B cell (primary cell): Measurements from ENCODE around the gene RGS7. TPM values are rescaled to one million over a fixed set of nuclear protein-coding genes. Genes with fewer than 3 reads are reported as not detected.

Source experiments
- ATAC-seq: fragments of 200-7000 bp; cut with Tn5 transposase; one replicate; pipeline ENCODE4 v1.10.0; 2021; ENCODE audit warnings: low read depth, mild to moderate bottlenecking, moderate number of reproducible peaks, moderate library complexity
- CTCF ChIA-PET: fragments of 350-600 bp; sonication (Branson Sonifier 250); formaldehyde crosslinking; loops from one replicate; lab custom pipeline; 2021; ENCODE audit warnings: antibody characterized with exemption, inconsistent platforms; lab: Charles Lee
- POLR2A ChIA-PET: fragments of 350-600 bp; sonication (Branson Sonifier 250); formaldehyde crosslinking; loops from one replicate; lab custom pipeline; 2021; ENCODE audit warnings: antibody characterized with exemption; lab: Charles Lee
- DNase-seq: peaks from one replicate; pipeline ENCODE4 v3.0.0; 2013
- H2AFZ ChIP-seq: 2 replicates; pipeline ENCODE4 v1.6.1; 2012; ENCODE audit warnings: mild to moderate bottlenecking, low read depth, low read length; ENCODE audit not compliant: insufficient read depth, poor library complexity, severe bottlenecking
- H3K27ac ChIP-seq, 2 donors: 1 replicate in 1 of 2; 2 replicates in 1 of 2; pipeline ENCODE4 v1.5.1; 2012 to 2013; ENCODE audit warnings: low read length in 2 of 2, mild to moderate bottlenecking in 2 of 2, moderate library complexity in 1 of 2
- H3K27me3 ChIP-seq, 4 experiments: fragments of 200-600 bp in 1 of 4; sonication (generic) in 1 of 4; replicated peaks in 1 of 4; 1 replicate in 2 of 4; 2 replicates in 2 of 4; pipeline versions ENCODE4 v1.6.1 to v1.7.0; 2013 to 2016; ENCODE audit warnings: low read length in 3 of 4, mild to moderate bottlenecking in 2 of 4, mixed read lengths in 1 of 4, moderate library complexity in 1 of 4; ENCODE audit not compliant: insufficient read depth in 4 of 4, control insufficient read depth in 3 of 4; ENCODE audit errors: control extremely low read depth in 1 of 4
- H3K36me3 ChIP-seq, 2 experiments: replicated peaks in 1 of 2; 1 replicate in 1 of 2; 2 replicates in 1 of 2; pipeline versions ENCODE4 v1.6.1 to v1.7.1; 2013; ENCODE audit warnings: low read length in 1 of 2; ENCODE audit not compliant: insufficient read depth in 2 of 2, control insufficient read depth in 1 of 2; ENCODE audit errors: control extremely low read depth in 1 of 2, extremely low read depth in 1 of 2
- H3K4me1 ChIP-seq, 2 donors: fragments of 200-600 bp in 1 of 2; sonication (generic) in 1 of 2; 1 replicate in 1 of 2; 2 replicates in 1 of 2; pipeline versions ENCODE4 v1.5.1 to v1.6.1; 2013 to 2017; ENCODE audit warnings: low read length in 2 of 2; ENCODE audit not compliant: control insufficient read depth in 2 of 2, insufficient read depth in 2 of 2
- H3K4me2 ChIP-seq: replicated peaks from 2 replicates; pipeline ENCODE3; 2012; ENCODE audit warnings: mild to moderate bottlenecking, low read depth, low read length; ENCODE audit not compliant: poor library complexity, severe bottlenecking
- H3K4me3 ChIP-seq, 5 experiments: fragments of 200-600 bp in 1 of 5; sonication (generic) in 1 of 5; 1 replicate in 3 of 5; 2 replicates in 2 of 5; pipeline versions ENCODE4 v1.5.1 to v1.7.0; 2011 to 2016; ENCODE audit warnings: low read length in 4 of 5, mild to moderate bottlenecking in 4 of 5, low read depth in 2 of 5, control low read depth in 1 of 5, moderate library complexity in 1 of 5; ENCODE audit not compliant: insufficient read depth in 1 of 5; ENCODE audit errors: control extremely low read depth in 1 of 5, extremely low read depth in 1 of 5
- H3K79me2 ChIP-seq: fragments of 200-600 bp; sonication (generic); one replicate; pipeline ENCODE4 v1.6.0; 2016; ENCODE audit warnings: low read length; ENCODE audit not compliant: control insufficient read depth, insufficient read depth
- H3K9ac ChIP-seq: fragments of 200-600 bp; sonication (generic); 2 replicates; pipeline ENCODE4 v1.6.1; 2017; ENCODE audit warnings: mild to moderate bottlenecking, low read length, moderate library complexity
- H3K9me3 ChIP-seq, 3 donors: one replicate each; pipeline versions ENCODE4 v1.6.1 to v1.7.1; 2013; ENCODE audit warnings: low read length in 2 of 3; ENCODE audit not compliant: control insufficient read depth in 2 of 3, insufficient read depth in 1 of 3; ENCODE audit errors: control extremely low read depth in 1 of 3
- H4K20me1 ChIP-seq: 2 replicates; pipeline ENCODE4 v1.6.0; 2012; ENCODE audit warnings: mild to moderate bottlenecking, low read length; ENCODE audit not compliant: insufficient read depth, control insufficient read depth, poor library complexity, severe bottlenecking
- H3K27ac Mint-ChIP-seq: one replicate; pipeline ENCODE4 v1.8.0; 2021; ENCODE audit warnings: mixed read lengths
- H3K27me3 Mint-ChIP-seq: one replicate; pipeline ENCODE4 v1.8.0; 2021; ENCODE audit warnings: mixed read lengths
- H3K4me1 Mint-ChIP-seq: one replicate; pipeline ENCODE4 v1.8.0; 2021; ENCODE audit warnings: mixed read lengths
- H3K4me3 Mint-ChIP-seq: one replicate; pipeline ENCODE4 v1.8.0; 2021; ENCODE audit warnings: mixed read lengths
- H3K9me3 Mint-ChIP-seq: one replicate; pipeline ENCODE4 v1.8.0; 2022; ENCODE audit warnings: mixed read lengths; ENCODE audit not compliant: insufficient read depth
- EZH2 ChIP-seq: IDR thresholded peaks from 2 replicates; pipeline ENCODE4 v1.6.1; 2012; ENCODE audit warnings: borderline replicate concordance, low read depth, mild to moderate bottlenecking, moderate library complexity, low read length; ENCODE audit not compliant: insufficient read depth, poor library complexity, severe bottlenecking
- WGBS: methylation state at CpG from one replicate; pipeline ENCODE4 v1.1.5; 2013; ENCODE audit warnings: missing lambda C conversion rate; ENCODE audit not compliant: insufficient coverage; 5-methylcytosine and 5-hydroxymethylcytosine counted together
- intact Hi-C: fragments of 100-400 bp; cut with micrococcal nuclease; formaldehyde crosslinking; loops from one replicate; pipeline ENCODE4 v1.10.0; 2022
- polyA plus RNA-seq: library from polyadenylated mRNA; depleted of rRNA; stranded (reverse); fragments of >200 nt; gene quantifications from 2 replicates; pipeline ENCODE4 v1.2.3, GENCODE V29; 2012
- total RNA-seq, 2 donors: library from RNA; stranded (reverse); fragments of 120-200 nt in 1 of 2; gene quantifications; 1 replicate in 1 of 2; 2 replicates in 1 of 2; pipeline versions ENCODE4 v1.2.3 to v1.2.4, GENCODE V29; 2013 to 2022
- TF ChIP-seq, protein P1 (sequence below): fragments of 200-600 bp; IDR thresholded peaks from one replicate; pipeline ENCODE4 v1.8.0; 2022; ENCODE audit warnings: antibody characterized with exemption, mild to moderate bottlenecking

Gene RGS7
- total and polyA plus RNA-seq, 2 donors (not counting 1 experiment from before 2014, with no cell fraction given): 0.15 to 1.8 TPM

DNA sequence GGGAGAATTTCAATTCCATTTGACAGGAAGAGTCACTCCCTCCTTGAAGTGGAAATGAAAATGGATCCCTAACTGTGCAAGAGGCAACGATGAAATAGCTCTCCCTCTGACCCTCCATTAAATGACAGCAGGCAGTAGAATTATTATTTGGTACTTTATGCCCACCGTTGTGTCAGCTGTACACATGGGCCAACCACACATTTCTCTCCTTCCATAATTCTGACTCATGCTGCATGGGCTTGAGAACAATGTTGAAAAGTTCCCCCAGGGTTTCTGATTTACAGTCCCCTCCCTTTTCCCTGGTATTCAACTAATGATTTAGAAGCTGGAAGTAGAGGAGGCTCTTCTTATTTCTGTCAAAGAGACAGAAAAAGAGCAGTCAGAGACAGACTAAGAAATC lies 103.5 kb downstream of the RGS7 start:
- no peak overlapping the region for H3K9ac ChIP-seq
- peaks cover 3% of the 10 kb centered on the region for H3K27me3 Mint-ChIP-seq
- H4K20me1 ChIP-seq: no peaks in the 10 kb centered on the region

GRCh38 chr1:241250465-241250864 lies 106.5 kb downstream of the RGS7 start:
- intact Hi-C loops: no loop called here
- H3K27me3 ChIP-seq: no peaks in the 10 kb centered on the region
- H3K79me2 ChIP-seq: no peaks in the 10 kb centered on the region
- peaks cover 4% of the 10 kb centered on the region for H3K9me3 Mint-ChIP-seq
- peaks cover 3% of the 10 kb centered on the region for H3K27me3 Mint-ChIP-seq
- POLR2A ChIA-PET: no interaction called here
- no peaks in the 10 kb centered on the region for H4K20me1 ChIP-seq
- no peak overlapping the region for H3K4me3 ChIP-seq
- no peak overlapping the region for H2AFZ ChIP-seq
- WGBS: no CpG with 5 or more reads among the region's 1 CpG
- TF ChIP-seq, protein P1, sequence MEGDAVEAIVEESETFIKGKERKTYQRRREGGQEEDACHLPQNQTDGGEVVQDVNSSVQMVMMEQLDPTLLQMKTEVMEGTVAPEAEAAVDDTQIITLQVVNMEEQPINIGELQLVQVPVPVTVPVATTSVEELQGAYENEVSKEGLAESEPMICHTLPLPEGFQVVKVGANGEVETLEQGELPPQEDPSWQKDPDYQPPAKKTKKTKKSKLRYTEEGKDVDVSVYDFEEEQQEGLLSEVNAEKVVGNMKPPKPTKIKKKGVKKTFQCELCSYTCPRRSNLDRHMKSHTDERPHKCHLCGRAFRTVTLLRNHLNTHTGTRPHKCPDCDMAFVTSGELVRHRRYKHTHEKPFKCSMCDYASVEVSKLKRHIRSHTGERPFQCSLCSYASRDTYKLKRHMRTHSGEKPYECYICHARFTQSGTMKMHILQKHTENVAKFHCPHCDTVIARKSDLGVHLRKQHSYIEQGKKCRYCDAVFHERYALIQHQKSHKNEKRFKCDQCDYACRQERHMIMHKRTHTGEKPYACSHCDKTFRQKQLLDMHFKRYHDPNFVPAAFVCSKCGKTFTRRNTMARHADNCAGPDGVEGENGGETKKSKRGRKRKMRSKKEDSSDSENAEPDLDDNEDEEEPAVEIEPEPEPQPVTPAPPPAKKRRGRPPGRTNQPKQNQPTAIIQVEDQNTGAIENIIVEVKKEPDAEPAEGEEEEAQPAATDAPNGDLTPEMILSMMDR: no peak
- ATAC-seq (no peak), DNase-seq (no peak)
- H3K4me1 ChIP-seq: no peaks in the 10 kb centered on the region
- H3K9ac ChIP-seq: no peak overlapping the region
- no peaks in the 10 kb centered on the region for H3K36me3 ChIP-seq
- H3K27ac Mint-ChIP-seq: no peak overlapping the region
- CTCF ChIA-PET: no interaction called here
- no peak overlapping the region for H3K4me2 ChIP-seq
- peaks cover 0 to 5% (median 2%) of the 10 kb centered on the region in 3 donors for H3K9me3 ChIP-seq
- no peaks in the 10 kb centered on the region for H3K4me1 Mint-ChIP-seq
- H3K27ac ChIP-seq: no peak overlapping the region
- no peak overlapping the region for H3K4me3 Mint-ChIP-seq

More for the DNA sequence above, 103.5 kb downstream of the RGS7 start:
- H3K79me2 ChIP-seq: no peaks in the 10 kb centered on the region
- no peaks in the 10 kb centered on the region for H3K4me1 Mint-ChIP-seq
- no CpG with 5 or more reads among the region's 2 CpGs for WGBS
- DNase-seq: no peak
- no peaks in the 10 kb centered on the region for H3K27me3 ChIP-seq
- H3K9me3 Mint-ChIP-seq: peaks cover 4% of the 10 kb centered on the region
- TF ChIP-seq, protein P1: no peak
- TF ChIP-seq EZH2: no peak
- H2AFZ ChIP-seq: no peak overlapping the region
- no peak overlapping the region for H3K27ac Mint-ChIP-seq
- no peak overlapping the region for H3K27ac ChIP-seq
- no peak overlapping the region for H3K4me3 Mint-ChIP-seq
- H3K36me3 ChIP-seq: no peaks in the 10 kb centered on the region
- CTCF ChIA-PET: no interaction called here
- H3K4me2 ChIP-seq: no peak overlapping the region
- no peak for ATAC-seq
- H3K4me1 ChIP-seq: no peaks in the 10 kb centered on the region
- H3K9me3 ChIP-seq: peaks cover 0 to 2% (median 0%) of the 10 kb centered on the region in 3 donors
- no peak overlapping the region for H3K4me3 ChIP-seq
- POLR2A ChIA-PET: no interaction called here
- intact Hi-C loops: no loop called here
